ENCODE measurements around the gene INTS3. TPM values are rescaled to one million over a fixed set of nuclear protein-coding genes. Genes with fewer than 3 reads are reported as not detected.

The INTS3 gene
- total RNA-seq, 2 experiments from 2014 or later, result 45.5 to 47.7 TPM

DNA sequence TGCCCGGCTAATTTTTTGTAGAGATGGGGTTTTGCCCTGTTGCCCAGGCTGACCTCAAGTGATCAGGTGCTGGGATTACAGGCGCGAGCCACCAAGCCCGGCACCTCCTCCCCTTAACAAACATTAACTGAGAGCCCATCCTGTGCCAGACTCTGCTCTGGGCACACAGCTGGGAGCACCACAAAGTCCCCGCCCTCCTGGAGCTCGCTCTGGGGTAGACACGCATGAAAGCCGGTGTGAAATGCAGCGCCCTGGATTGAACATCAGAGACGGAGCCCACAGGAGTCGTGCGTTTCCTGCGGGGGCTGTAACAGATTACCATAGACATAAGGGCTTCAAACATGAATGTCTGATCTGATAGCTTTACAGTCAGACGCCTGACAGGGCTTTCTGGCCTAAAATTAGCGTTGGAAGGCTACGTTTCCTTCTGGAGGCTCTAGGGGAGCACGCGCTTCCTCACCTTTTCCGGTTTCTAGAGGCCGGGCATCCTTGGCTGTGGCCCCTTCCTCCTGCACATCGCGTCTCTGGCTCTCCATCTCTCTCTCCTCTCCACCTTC lies 61.7 kb downstream of the INTS3 start:
- ChIA-PET CTCF (interaction anchor here (0.6 to 2.8 kb wide), 2 partner anchors 197 to 756 kb away, joined by 4 to 9 read pairs; partner anchors contain the start of gene RAB13), POLR2A (no interaction called here)
- DNase-seq, result no peak
- H3K9me3 Mint-ChIP-seq, result no peaks in the 10 kb centered on the region
- peaks cover 26% of the 10 kb centered on the region for H3K4me1 Mint-ChIP-seq (ENCODE audit: low read depth)
- H3K36me3 Mint-ChIP-seq, result no peaks in the 10 kb centered on the region
- peaks cover 5% of the 10 kb centered on the region for H3K27me3 Mint-ChIP-seq
- intact Hi-C loops (cut with micrococcal nuclease), result loop anchor here (2.0 kb wide), 1 partner anchor 15 kb away; no protein-coding TSS in a partner anchor
- H3K27ac Mint-ChIP-seq, result peak overlapping the region; percentile 4
- no peak overlapping the region for H3K4me3 Mint-ChIP-seq

DNA sequence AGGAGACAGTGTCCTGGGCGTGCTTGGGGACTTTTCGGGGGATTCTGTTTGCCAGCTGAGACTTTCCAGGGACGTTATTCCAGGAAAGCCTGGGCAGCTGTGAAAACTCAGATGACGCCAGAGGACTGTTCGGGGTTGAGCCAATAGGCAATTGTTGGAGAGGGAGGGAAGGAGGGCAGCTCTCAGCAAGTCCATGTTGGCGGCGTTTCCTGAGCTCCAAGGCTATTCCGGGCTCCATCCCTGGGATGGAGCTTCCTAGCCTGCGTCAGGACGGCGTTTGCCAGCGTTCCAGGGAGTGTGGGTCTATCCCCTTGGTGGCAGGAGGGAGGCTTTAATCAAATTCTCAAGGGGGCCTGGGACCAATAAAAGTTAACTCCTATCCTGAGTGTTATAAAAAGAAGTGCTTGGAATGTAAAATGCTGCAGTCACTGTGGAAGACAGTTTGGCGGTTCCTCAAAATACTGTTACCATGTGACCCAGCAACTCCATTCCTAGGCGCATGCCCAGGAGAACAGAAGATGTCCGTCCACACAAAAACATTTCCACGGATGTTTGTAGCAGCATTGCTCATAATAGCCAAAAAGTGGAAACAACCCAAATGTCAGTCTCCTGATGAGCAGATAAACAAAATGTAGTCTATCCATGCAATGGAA lies 62.6 kb downstream of the INTS3 start:
- no peak for DNase-seq
- H3K4me3 Mint-ChIP-seq, result peak overlapping the region; percentile 7
- H3K4me1 Mint-ChIP-seq (ENCODE audit: low read depth), result peaks cover 26% of the 10 kb centered on the region
- ChIA-PET CTCF (interaction anchor here (0.6 to 2.8 kb wide), 3 partner anchors 156 to 755 kb away, joined by 4 to 9 read pairs (median 4); partner anchors contain the start of genes DENND4B and RAB13), POLR2A (no interaction called here)
- H3K27ac Mint-ChIP-seq, result peak overlapping the region; percentile 42
- H3K9me3 Mint-ChIP-seq, result no peaks in the 10 kb centered on the region
- H3K27me3 Mint-ChIP-seq, result peaks cover 5% of the 10 kb centered on the region
- no peaks in the 10 kb centered on the region for H3K36me3 Mint-ChIP-seq
- intact Hi-C loops (cut with micrococcal nuclease), result loop anchor here (2.0 kb wide), 1 partner anchor 14 kb away; no protein-coding TSS in a partner anchor

DNA sequence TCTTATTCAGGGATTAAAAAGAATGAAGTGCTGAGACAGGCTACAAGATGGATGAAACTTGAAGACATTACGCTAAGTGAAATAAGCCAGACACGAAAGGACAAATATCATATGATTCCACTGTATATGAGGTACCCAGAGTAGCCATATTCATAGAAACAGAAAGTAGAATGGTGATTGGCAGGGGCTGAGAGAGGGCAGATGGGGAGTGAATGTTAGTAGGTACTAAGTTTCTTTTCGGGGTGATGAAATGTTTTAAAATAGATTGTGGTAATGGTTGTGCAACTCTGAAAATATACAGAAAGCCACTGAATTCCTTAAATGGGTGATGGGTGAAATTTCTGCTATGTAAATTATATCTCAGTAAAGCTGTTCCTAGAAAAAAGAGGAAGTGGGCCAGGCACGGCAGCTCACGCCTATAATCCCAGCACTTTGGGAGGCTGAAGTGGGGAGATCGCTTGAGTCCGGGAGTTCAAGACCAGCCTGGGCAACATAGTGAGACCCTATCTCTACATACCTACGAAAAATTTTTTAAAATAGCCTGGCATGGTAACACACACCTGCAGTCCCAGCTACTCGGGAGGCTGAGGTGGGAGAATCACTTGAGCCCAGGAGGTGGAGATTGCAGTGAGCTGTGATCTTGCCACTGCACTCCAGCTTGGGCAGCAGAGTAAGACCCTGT lies 63.3 kb downstream of the INTS3 start:
- ChIA-PET POLR2A (interaction anchor here (0.8 to 0.9 kb wide), 2 partner anchors 16 to 177 kb away, joined by 3 read pairs; partner anchors contain the start of genes CREB3L4 and SLC27A3), CTCF (interaction anchor here (0.8 to 2.8 kb wide), 5 partner anchors 10 to 223 kb away, joined by 3 to 9 read pairs (median 3); partner anchors contain the start of genes DENND4B and RAB13)
- Mint-ChIP-seq H3K27ac (peak overlapping the region; percentile 42), H3K4me1 (ENCODE audit: low read depth) (peaks cover 26% of the 10 kb centered on the region), H3K9me3 (no peaks in the 10 kb centered on the region), H3K4me3 (peak overlapping the region; percentile 7), H3K36me3 (no peaks in the 10 kb centered on the region), H3K27me3 (peaks cover 5% of the 10 kb centered on the region)
- intact Hi-C loops (cut with micrococcal nuclease), result loop anchor here (2.0 kb wide), 1 partner anchor 14 kb away; no protein-coding TSS in a partner anchor
- peak; percentile 40 for DNase-seq

DNA sequence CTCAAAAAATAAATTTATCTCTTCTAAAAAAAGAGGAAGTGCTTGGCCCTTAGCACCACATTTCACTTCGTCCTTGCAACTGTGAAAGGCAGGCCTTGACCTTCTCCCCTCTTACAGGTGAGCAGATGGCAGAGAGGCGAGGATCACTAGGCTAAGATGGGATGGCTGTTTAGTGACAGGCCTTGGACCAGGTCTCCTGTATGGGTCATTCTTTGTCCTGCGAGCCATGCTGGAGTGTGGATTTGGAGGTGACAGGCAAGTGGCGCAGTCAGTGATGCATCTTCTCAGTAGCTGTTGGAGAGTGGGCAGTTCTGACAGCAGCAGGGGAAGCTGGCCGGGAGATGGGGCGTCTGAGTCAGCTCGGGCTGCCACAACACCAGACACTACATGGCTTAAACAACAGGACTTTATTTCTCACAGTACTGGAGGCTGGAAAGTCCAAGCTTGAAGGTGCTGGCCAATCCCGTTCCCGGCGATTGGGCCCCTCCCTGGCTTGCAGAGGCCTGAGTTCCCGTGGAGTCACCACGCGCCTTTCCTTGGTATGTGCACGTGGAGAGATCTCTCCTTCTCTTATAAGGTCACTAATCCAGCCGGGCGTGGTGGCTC lies 63.9 kb downstream of the INTS3 start:
- peaks cover 5% of the 10 kb centered on the region for H3K27me3 Mint-ChIP-seq
- DNase-seq, result peak; percentile 60
- H3K4me1 Mint-ChIP-seq (ENCODE audit: low read depth), result peaks cover 26% of the 10 kb centered on the region
- no peaks in the 10 kb centered on the region for H3K9me3 Mint-ChIP-seq
- ChIA-PET CTCF (interaction anchor here (0.8 to 2.8 kb wide), 5 partner anchors 11 to 224 kb away, joined by 3 to 9 read pairs (median 3); partner anchors contain the start of genes DENND4B and RAB13), POLR2A (interaction anchor here (0.8 to 0.9 kb wide), 2 partner anchors 17 to 176 kb away, joined by 3 read pairs; partner anchors contain the start of genes CREB3L4 and SLC27A3)
- intact Hi-C loops (cut with micrococcal nuclease), result loop anchor here (2.0 kb wide), 1 partner anchor 13 kb away; no protein-coding TSS in a partner anchor
- no peaks in the 10 kb centered on the region for H3K36me3 Mint-ChIP-seq
- H3K27ac Mint-ChIP-seq, result peak overlapping the region; percentile 42
- H3K4me3 Mint-ChIP-seq, result no peak overlapping the region

DNA sequence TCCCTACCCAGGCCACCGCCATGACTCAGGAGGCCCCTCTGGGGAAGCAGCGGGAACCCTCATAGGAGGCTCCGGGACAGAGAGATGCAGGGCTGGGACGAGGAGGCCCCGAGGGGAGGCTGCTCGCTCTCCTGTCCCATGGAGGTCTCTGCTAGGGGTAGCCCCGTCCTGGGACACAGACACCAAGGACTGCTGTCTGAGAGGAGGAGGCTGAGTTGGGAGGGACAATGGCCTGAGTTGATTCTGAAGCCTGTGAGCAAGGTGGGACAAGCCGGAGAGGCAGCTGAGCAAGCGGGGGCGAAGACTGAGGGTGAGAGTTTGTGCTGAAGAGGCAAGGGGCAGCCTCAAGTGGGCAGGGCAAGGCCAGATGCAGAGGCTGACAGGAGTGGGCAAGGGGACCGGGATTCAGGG lies 64.8 kb downstream of the INTS3 start:
- no peak for DNase-seq
- peaks cover 5% of the 10 kb centered on the region for H3K27me3 Mint-ChIP-seq
- H3K9me3 Mint-ChIP-seq, result no peaks in the 10 kb centered on the region
- no peak overlapping the region for H3K27ac Mint-ChIP-seq
- H3K4me1 Mint-ChIP-seq (ENCODE audit: low read depth), result peaks cover 29% of the 10 kb centered on the region
- ChIA-PET POLR2A (no interaction called here), CTCF (interaction anchor here (2.3 kb wide), 1 partner anchor 194 kb away, joined by 7 read pairs; the partner anchor contains the start of gene RAB13)
- H3K4me3 Mint-ChIP-seq, result no peak overlapping the region
- intact Hi-C loops (cut with micrococcal nuclease), result no loop called here
- H3K36me3 Mint-ChIP-seq, result no peaks in the 10 kb centered on the region

DNA sequence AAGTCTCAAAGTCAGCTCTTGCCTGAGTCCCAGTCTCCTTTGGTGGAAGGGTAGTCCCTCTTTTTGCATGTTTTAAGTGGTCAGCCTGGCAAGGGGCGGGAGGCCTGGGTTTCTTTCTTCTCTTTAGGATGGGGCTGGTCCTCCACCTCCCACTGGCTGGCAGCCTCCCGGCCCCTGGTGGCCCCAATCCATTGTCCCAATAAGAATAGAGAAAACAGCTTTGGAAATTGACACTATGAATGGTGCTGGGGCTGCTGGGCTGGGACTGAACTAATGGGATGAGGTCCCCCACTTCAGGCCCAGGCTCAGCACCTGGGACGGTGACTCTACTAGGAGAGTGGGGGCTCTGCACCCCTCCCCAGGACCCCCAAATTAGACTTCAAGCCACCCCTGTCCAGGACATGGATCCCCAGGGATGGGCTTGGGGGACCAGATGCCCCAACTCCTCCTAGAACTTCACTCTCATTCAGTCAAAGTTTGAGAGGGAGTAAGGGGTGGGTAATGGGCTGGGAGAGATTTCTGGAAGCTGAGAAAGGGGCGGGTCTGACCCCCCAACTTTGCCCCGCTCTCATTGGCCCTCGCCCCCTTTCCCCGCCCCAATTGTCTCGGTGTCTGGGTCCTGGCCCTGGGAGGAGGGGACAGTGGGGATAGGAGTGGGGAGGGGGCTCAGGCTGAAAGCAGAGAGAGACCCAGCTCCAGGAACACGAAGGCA lies 65.6 kb downstream of the INTS3 start:
- peaks cover 29% of the 10 kb centered on the region for H3K4me1 Mint-ChIP-seq (ENCODE audit: low read depth)
- POLR2A ChIA-PET, result interaction anchor here (0.7 kb wide), 1 partner anchor 121 kb away, joined by 4 read pairs; no protein-coding TSS in a partner anchor
- H3K4me3 Mint-ChIP-seq, result no peak overlapping the region

DNA sequence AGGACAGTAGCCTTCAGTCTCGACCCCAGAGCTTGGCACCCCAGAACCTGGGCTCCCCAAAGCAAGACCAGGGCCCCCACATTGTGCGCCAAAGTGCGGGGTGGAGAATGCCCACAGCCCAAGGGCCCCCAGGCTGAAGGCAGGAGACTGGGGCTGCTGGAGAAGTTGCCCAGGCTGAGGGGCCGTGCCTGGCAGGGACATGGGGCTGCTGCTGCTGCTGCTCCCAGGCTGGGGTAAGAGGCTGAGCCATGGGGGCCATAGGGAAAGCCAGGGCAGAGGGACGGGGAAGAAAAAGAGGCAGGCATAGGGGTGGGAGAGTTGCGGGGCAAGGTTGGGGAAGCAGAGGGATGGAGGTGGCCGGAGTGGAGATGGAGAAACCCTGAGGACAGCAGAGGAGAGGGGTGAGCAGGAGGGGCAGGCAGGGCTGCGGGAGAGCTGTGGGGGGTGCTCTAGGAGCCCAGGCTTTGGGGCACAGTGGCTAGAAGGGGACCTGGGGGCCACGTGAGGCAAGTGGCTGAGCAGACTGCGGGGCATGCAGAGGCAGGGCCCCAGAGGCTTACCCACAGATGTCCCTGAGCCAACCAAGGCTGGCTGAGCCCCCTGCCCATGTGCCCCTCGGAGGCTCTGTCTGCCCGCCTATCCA lies 66.2 kb downstream of the INTS3 start:
- intact Hi-C loops (cut with micrococcal nuclease), result no loop called here

More for the DNA sequence above, 65.6 kb downstream of the INTS3 start:
- Mint-ChIP-seq H3K9me3 (no peaks in the 10 kb centered on the region), H3K36me3 (no peaks in the 10 kb centered on the region), H3K27me3 (peaks cover 5% of the 10 kb centered on the region), H3K27ac (no peak overlapping the region)
- CTCF ChIA-PET, result interaction anchor here (2.3 kb wide), 1 partner anchor 193 kb away, joined by 7 read pairs; the partner anchor contains the start of gene RAB13
- DNase-seq, result no peak
- intact Hi-C loops (cut with micrococcal nuclease), result no loop called here

DNA sequence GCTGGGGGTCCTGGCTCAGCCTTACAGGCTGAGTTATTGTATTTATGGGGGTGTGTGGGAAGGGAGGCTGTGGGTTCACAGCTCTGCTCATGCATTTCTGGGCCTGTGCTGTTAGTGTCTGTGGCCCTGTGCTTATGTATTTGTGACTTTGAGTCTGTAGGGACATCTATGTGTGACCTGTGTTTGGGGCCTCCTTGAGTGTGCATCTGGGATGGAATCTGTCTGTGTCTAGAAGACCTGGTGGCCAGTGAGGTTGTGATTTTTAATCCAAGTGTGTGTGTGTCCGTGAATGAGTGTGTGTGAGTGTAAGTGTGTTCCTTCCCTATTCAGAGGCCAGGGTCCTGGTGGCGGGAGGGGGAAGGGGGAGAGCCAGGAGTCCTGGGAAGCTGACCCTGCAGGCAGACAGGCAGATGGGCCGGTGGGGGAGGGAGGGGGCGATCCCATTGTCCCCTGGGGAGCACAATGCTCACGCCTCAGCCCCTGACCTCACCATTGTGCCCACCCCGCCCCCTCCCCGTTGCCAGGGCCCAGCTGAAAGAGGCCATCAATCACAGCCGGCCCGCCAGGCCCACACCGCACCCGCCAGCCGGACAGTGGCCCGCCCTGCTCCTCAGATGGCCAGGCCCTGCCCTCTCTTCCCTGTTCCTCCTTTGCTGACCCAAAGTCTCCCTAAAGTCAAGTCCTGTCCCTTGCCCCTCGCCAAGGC lies 66.9 kb downstream of the INTS3 start:
- ChIA-PET POLR2A (no interaction called here), CTCF (interaction anchor here (1.3 kb wide), 1 partner anchor 125 kb away, joined by 3 read pairs; no protein-coding TSS in a partner anchor)
- Mint-ChIP-seq H3K4me3 (no peak overlapping the region), H3K4me1 (ENCODE audit: low read depth) (peaks cover 25% of the 10 kb centered on the region), H3K9me3 (no peaks in the 10 kb centered on the region), H3K27me3 (peaks cover 1% of the 10 kb centered on the region), H3K36me3 (no peaks in the 10 kb centered on the region), H3K27ac (no peak overlapping the region)
- DNase-seq, result no peak
- intact Hi-C loops (cut with micrococcal nuclease), result no loop called here

More for the DNA sequence above, 66.2 kb downstream of the INTS3 start:
- ChIA-PET POLR2A (interaction anchor here (0.7 kb wide), 1 partner anchor 121 kb away, joined by 4 read pairs; no protein-coding TSS in a partner anchor), CTCF (interaction anchor here (2.3 kb wide), 1 partner anchor 193 kb away, joined by 7 read pairs; the partner anchor contains the start of gene RAB13)
- no peak for DNase-seq
- peaks cover 1% of the 10 kb centered on the region for H3K27me3 Mint-ChIP-seq
- no peaks in the 10 kb centered on the region for H3K9me3 Mint-ChIP-seq
- no peak overlapping the region for H3K27ac Mint-ChIP-seq
- H3K4me1 Mint-ChIP-seq (ENCODE audit: low read depth), result peaks cover 29% of the 10 kb centered on the region
- no peaks in the 10 kb centered on the region for H3K36me3 Mint-ChIP-seq
- no peak overlapping the region for H3K4me3 Mint-ChIP-seq

DNA sequence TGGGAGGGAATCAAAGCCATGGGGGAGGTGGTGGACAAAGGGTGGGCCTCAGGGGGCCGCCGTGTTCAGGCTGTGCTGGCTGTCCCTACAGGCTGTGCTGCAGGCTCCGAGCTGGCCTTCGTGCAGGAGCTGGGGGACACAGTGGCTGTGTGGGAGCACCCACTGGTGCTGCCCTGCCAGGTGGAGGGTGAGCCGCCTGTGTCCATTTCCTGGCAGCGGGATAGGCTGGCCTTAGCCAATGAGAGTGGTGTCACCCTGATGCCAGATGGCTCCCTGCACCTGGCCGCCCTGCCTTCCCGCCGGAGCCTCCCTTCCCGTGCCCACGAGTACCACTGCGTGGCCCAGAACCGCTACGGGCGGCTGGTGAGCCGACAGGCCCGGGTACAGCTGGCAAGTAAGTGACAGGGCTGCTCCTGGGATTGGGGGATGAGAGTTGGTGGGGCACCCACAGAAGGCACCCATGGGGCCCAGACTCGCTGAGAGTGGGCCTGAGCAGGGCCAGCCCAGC lies 67.5 kb downstream of the INTS3 start:
- Mint-ChIP-seq H3K4me3 (no peak overlapping the region), H3K27ac (no peak overlapping the region), H3K36me3 (no peaks in the 10 kb centered on the region), H3K27me3 (peaks cover 1% of the 10 kb centered on the region), H3K4me1 (ENCODE audit: low read depth) (peaks cover 19% of the 10 kb centered on the region), H3K9me3 (no peaks in the 10 kb centered on the region)
- intact Hi-C loops (cut with micrococcal nuclease), result no loop called here
- no peak for DNase-seq
- ChIA-PET POLR2A (no interaction called here), CTCF (interaction anchor here (1.3 to 4.4 kb wide), 2 partner anchors 124 to 191 kb away, joined by 3 to 74 read pairs; partner anchors contain the start of gene RAB13)
